ENCODE results near the gene HSPA12A.

Gene HSPA12A

DNA sequence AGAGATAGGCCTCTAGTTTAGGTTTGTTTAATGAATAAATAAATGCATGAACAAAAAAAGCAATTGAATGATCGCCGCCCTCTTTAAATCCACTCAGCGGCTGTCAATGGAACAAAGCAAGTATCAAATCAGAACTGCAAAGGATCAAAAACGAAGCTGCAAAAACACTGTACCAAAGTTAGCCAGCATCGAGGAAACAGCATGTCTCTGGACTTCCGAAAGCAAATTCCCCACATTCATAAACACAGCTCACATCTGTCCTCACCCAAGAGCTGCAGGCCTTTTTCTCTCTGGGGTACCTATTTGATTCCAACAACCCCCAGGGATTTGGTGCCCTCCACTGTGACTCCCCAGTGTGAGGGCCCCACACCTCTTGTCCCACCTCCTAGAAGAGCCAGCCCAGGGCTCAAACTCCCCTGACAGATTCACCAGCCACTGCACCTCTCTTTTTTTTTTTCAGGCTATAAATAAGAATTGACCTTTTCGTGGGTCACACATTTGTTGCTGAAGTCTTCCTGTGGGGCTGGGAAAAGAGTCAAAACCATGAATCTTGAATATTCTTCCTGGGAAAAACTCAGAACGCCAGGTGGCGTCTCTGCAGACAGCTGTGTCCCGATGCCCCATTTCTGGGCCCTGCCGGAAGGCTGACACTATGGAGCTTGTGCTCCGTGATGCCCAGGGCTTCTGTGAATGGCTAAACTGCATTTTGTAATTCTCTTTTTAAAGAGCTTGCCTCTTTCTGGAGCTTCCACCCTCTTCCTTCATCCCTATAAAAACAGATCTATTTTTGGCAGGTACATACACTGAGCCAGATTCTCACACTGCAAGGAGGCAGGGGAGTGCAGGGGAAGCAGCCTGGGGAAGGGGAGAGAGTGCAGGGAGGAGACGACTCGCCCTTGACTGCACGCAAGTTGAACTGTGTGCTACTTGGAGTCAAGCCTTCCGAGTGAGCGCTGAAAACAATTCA is 51.7 kb downstream of the HSPA12A start:
- no peak for DNase-seq
- Mint-ChIP-seq H3K4me3 (no peak overlapping the region), H3K9me3 (no peaks in the 10 kb centered on the region), H3K36me3 (no peaks in the 10 kb centered on the region), H3K27me3 (peaks cover 76% of the 10 kb centered on the region), H3K27ac (no peak overlapping the region), H3K4me1 (no peaks in the 10 kb centered on the region)
- CTCF ChIA-PET = interaction anchor here (1.1 kb wide), 1 partner anchor 98 kb away, joined by 4 read pairs; no protein-coding TSS in a partner anchor

DNA sequence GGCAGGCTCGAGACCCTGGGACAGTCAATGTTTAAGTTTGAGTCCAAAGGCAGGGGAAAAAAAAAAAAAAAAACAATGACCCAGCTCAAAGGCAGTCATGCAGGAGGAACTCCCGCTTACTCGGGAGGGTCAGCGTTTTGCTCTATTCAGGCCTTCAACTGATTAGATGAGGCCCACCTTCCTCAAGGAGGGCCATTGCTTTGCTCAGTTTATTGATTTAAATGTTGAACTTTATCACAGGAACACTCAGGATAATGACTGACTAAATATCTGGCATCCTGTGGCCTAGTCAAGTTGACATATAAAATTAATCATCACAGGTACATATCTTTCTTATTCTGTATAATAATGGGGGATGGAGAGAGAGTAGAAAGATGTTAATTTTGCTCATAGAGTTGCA is 52.6 kb downstream of the HSPA12A start:
- no peak overlapping the region for H3K4me3 Mint-ChIP-seq
- H3K27ac Mint-ChIP-seq = no peak overlapping the region
- CTCF ChIA-PET = interaction anchor here (1.1 kb wide), 1 partner anchor 99 kb away, joined by 4 read pairs; no protein-coding TSS in a partner anchor
- no peaks in the 10 kb centered on the region for H3K9me3 Mint-ChIP-seq
- no peaks in the 10 kb centered on the region for H3K36me3 Mint-ChIP-seq
- H3K4me1 Mint-ChIP-seq = no peaks in the 10 kb centered on the region
- DNase-seq = no peak
- peaks cover 71% of the 10 kb centered on the region for H3K27me3 Mint-ChIP-seq

DNA sequence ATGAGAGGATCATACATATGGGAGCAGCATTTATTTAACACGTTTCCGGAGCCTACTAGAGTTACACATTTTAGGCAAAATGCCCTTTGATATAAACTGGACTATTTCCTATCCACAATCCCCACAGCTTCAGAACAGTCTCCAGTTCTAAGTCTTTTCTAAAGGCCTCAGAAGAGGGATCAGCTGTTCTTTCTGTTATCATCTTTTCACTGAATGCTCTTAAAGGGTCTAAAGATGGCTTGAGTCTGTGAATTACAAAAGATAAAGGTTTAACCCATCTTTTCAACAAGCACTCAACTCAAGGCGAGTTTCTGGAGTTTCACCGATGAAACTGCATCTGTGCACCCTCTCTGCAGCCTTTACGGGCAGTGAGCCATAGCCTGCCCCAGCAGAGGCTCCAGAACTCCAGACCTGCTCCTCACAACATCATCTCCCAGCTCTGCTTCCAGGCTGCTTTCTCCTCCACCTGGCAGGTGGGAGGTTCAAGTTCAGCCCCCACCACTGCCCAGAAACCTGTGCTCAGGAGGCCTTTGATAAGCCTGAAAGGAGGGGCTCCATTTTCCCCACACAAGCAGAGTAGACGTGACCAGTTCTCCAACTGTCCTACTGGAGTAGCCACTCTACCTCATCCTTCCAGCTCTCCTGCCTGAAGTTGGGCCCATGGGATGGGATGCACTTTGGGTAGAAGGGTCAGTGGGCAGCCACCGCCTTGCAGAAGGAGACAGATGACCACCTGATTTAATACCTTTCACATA is 53.4 kb downstream of the HSPA12A start:
- Mint-ChIP-seq H3K27me3 (peaks cover 63% of the 10 kb centered on the region), H3K36me3 (no peaks in the 10 kb centered on the region), H3K4me3 (no peak overlapping the region), H3K9me3 (no peaks in the 10 kb centered on the region), H3K27ac (no peak overlapping the region), H3K4me1 (no peaks in the 10 kb centered on the region)
- DNase-seq = no peak
- CTCF ChIA-PET = no interaction called here

DNA sequence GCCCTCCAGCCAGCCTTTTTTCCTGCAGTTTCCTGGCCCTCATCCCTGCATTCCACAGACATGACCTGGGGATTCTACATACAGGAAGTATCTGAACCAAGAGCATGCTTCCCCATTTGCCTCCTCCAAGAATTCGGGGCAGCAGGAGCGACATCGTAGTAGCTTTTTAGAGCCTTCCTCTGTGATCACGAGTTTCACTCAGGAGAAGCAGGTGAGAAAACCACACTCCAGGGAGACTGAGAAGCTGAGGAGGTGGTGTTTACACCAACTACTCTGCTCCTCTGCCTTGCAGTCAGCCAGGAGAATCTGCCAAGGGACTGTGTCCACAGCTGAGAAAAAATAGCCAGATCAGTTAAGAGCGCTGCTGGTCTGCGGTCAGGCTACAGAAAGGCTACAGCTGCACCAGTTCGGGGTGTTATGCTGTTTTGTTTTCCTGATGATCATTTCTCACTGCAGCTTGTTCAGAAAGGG is 54.1 kb downstream of the HSPA12A start:
- no peak overlapping the region for H3K27ac Mint-ChIP-seq
- no peaks in the 10 kb centered on the region for H3K4me1 Mint-ChIP-seq
- H3K4me3 Mint-ChIP-seq = no peak overlapping the region
- no peak for DNase-seq
- peaks cover 60% of the 10 kb centered on the region for H3K27me3 Mint-ChIP-seq
- no peaks in the 10 kb centered on the region for H3K36me3 Mint-ChIP-seq
- no peaks in the 10 kb centered on the region for H3K9me3 Mint-ChIP-seq
- CTCF ChIA-PET = interaction anchor here (0.7 to 9.2 kb wide), 3 partner anchors 75 to 101 kb away, joined by 3 to 113 read pairs (median 5); no protein-coding TSS in a partner anchor

DNA sequence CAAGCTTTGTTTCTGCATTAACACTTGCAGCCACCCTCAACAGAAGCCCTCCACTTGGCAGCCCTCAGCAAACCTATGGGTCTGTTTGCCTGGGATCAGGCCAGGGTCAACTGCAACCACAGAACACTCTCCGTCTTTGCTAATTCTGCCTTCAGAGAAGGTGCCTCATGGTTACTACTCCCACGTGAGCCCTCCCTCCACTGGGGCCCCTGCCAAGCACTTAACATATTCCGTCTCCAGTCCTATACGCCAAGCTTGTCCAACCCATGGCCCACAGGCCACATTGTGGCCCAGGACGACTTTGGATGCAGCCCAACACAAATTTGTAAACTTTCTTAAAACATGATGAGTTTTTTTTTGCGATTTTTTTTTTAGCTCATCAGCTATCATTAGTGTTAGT is 54.7 kb downstream of the HSPA12A start:
- CTCF ChIA-PET = interaction anchor here (0.7 to 9.2 kb wide), 4 partner anchors 76 to 487 kb away, joined by 3 to 113 read pairs (median 4); no protein-coding TSS in a partner anchor
- Mint-ChIP-seq H3K27ac (no peak overlapping the region), H3K9me3 (no peaks in the 10 kb centered on the region), H3K4me3 (no peak overlapping the region), H3K36me3 (no peaks in the 10 kb centered on the region), H3K27me3 (peaks cover 60% of the 10 kb centered on the region), H3K4me1 (no peaks in the 10 kb centered on the region)
- no peak for DNase-seq

DNA sequence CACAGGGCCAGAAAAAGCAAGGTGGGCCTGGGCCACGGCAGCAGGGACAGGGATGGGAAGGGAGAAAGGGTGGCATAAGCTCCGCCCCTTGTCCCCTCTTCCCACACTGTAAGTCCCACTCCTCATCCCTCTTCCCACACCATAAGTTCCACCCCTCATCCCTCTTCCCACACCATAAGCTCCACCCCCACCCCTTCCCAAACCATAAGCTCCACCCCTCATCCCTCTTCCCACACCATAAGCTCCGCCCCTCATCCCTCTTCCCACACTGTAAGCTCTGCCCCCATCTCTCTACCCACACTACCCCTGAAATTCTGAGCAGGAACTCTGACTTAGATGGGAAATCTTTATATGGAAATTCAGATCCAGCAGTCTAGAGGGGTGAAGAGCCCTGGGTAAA is 55.7 kb downstream of the HSPA12A start:
- H3K4me3 Mint-ChIP-seq = no peak overlapping the region
- no peaks in the 10 kb centered on the region for H3K36me3 Mint-ChIP-seq
- no peak for DNase-seq
- CTCF ChIA-PET = interaction anchor here (1.2 to 9.2 kb wide), 3 partner anchors 79 to 488 kb away, joined by 4 to 113 read pairs (median 5); no protein-coding TSS in a partner anchor
- peaks cover 55% of the 10 kb centered on the region for H3K27me3 Mint-ChIP-seq
- H3K4me1 Mint-ChIP-seq = no peaks in the 10 kb centered on the region
- no peaks in the 10 kb centered on the region for H3K9me3 Mint-ChIP-seq
- no peak overlapping the region for H3K27ac Mint-ChIP-seq

DNA sequence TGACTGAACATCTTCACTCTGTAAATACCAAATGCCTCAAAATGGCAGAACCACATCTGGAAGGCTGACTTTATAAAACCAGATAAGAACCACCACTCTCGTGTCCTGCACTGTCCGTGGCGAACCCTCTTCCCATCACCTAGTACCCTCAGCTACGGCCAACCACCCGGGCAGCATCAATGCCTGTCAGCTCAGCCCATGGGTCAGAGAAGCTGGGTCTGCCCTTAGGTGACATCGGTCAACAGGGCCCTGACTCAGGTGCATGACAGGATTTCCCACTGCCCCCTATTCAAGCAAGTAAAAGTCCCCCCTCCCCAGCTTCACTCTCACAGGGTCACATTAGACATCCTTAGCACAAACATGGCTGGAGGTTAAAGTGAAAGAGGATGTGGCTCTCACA is 56.6 kb downstream of the HSPA12A start:
- Mint-ChIP-seq H3K9me3 (no peaks in the 10 kb centered on the region), H3K27me3 (peaks cover 48% of the 10 kb centered on the region), H3K4me3 (no peak overlapping the region), H3K27ac (no peak overlapping the region), H3K4me1 (no peaks in the 10 kb centered on the region), H3K36me3 (no peaks in the 10 kb centered on the region)
- no peak for DNase-seq
- CTCF ChIA-PET = interaction anchor here (9.2 kb wide), 1 partner anchor 103 kb away, joined by 113 read pairs; no protein-coding TSS in a partner anchor

DNA sequence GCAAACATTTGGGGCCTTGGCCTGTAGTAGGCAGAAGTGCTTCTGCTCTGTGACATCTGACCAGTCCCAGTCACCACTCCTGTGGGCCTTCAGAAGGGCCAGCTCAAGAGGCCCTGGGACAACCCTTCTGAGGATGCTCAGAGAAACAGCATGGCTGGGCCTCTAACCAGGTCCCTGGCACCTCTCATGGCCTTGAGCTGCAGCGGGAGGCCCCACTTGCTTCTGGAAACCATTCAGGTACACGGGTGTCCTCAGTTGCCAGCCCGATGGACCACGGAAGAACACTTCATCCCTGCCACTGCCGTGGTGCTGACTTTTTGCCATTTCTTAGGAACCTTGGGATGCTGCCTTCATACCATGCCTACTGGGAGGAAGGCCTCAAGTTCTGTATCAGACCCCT is 57.6 kb downstream of the HSPA12A start:
- Mint-ChIP-seq H3K27ac (no peak overlapping the region), H3K4me1 (no peaks in the 10 kb centered on the region), H3K27me3 (peaks cover 42% of the 10 kb centered on the region), H3K36me3 (no peaks in the 10 kb centered on the region), H3K4me3 (no peak overlapping the region), H3K9me3 (no peaks in the 10 kb centered on the region)
- no peak for DNase-seq
- CTCF ChIA-PET = interaction anchor here (2.7 to 9.2 kb wide), 2 partner anchors 104 to 490 kb away, joined by 9 to 113 read pairs; no protein-coding TSS in a partner anchor

DNA sequence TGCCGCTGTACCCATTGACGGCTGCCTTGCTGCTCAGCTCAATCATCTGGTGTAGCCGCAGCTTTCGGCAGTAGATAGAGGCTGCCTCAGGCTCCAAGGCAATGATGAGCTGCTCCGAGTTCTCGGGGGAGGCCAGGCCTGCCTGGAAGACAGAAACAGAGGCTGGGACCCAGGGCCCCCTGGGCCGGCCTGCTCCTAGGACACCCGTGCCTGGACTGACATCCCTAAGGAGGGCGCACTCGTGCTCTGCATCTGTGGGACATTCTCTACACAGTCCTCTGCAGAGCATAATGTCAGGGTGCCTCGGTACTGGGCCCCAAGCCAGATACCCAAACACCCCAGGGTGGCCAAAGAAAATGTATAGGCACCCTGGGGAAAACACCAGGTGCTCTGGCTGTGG is 58.5 kb downstream of the HSPA12A start:
- CTCF ChIA-PET = interaction anchor here (1.2 to 9.2 kb wide), 3 partner anchors 105 to 491 kb away, joined by 3 to 113 read pairs (median 9); no protein-coding TSS in a partner anchor
- no peaks in the 10 kb centered on the region for H3K9me3 Mint-ChIP-seq
- no peaks in the 10 kb centered on the region for H3K4me1 Mint-ChIP-seq
- H3K27ac Mint-ChIP-seq = no peak overlapping the region
- no peaks in the 10 kb centered on the region for H3K36me3 Mint-ChIP-seq
- DNase-seq = no peak
- peaks cover 36% of the 10 kb centered on the region for H3K27me3 Mint-ChIP-seq
- H3K4me3 Mint-ChIP-seq = no peak overlapping the region

DNA sequence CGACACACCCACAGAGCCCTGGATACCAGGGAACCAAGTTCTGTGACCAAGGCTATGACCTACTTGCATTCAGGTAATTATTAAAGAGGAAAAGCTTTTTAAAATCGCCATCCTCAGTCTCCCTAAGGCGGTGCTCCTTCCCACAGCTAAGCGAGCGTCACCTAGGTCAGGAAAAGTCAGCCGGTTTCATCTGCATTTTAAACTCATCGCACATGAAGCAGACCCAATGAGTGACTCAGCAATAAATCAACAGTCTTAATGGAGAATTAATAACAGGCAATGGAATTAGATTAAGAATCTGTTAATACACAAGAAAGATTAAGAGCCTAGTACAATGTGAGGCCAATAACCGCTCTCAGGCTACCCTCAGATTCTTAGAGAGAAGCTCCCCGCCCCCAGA is 59.2 kb downstream of the HSPA12A start:
- H3K27me3 Mint-ChIP-seq = peaks cover 30% of the 10 kb centered on the region

DNA sequence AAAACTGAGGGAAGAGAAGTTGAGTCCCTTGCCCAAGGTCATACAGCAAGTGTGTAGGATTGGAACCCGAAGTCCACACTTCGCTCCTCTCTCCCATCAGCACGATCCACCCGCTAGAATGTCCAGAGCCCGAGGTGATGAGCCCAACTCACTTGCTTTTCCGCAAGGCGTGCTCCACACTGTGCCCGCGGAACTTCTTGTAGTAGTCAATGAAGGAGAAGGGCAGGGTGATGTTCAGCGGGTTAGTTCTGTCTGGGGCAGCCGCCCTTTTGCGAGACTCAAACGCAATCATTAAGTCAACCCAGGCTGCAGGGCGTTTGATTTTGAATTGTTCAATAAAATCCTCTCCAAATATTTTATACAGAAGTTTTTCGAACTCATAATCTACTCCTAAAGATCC is 63.0 kb downstream of the HSPA12A start:
- CTCF ChIA-PET = interaction anchor here (9.2 kb wide), 1 partner anchor 110 kb away, joined by 113 read pairs; no protein-coding TSS in a partner anchor
- Mint-ChIP-seq H3K9me3 (no peaks in the 10 kb centered on the region), H3K27ac (no peak overlapping the region), H3K4me1 (no peaks in the 10 kb centered on the region), H3K36me3 (no peaks in the 10 kb centered on the region), H3K27me3 (peaks cover 14% of the 10 kb centered on the region), H3K4me3 (no peak overlapping the region)
- DNase-seq = no peak

More for the DNA sequence above, 59.2 kb downstream of the HSPA12A start:
- H3K4me3 Mint-ChIP-seq = no peak overlapping the region
- CTCF ChIA-PET = interaction anchor here (1.2 to 9.2 kb wide), 7 partner anchors 20 to 492 kb away, joined by 3 to 113 read pairs (median 7); no protein-coding TSS in a partner anchor
- no peaks in the 10 kb centered on the region for H3K9me3 Mint-ChIP-seq
- no peaks in the 10 kb centered on the region for H3K36me3 Mint-ChIP-seq
- no peaks in the 10 kb centered on the region for H3K4me1 Mint-ChIP-seq
- DNase-seq = no peak
- H3K27ac Mint-ChIP-seq = no peak overlapping the region

DNA sequence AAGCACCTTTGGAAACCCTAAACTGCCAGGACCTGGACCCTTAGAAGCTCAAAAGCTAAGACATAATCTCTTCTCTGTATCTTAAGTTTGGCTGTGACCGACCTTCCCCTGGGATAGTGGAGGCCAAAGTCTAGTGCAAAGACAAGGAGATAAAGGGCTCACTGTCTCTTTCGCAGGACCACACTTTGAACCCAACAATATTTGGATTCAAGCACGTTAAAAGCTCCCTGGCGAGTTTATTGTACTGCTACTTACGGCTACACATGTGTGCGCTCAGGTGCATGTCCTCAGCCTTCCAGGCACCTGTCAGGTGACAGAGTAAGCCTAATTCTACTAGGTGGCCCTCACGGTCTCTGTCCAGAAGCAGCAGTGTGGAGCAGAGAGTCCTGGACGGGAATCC is 65.7 kb downstream of the HSPA12A start:
- no peaks in the 10 kb centered on the region for H3K4me1 Mint-ChIP-seq
- no peak overlapping the region for H3K27ac Mint-ChIP-seq
- no peaks in the 10 kb centered on the region for H3K36me3 Mint-ChIP-seq
- CTCF ChIA-PET = no interaction called here
- no peak for DNase-seq
- H3K9me3 Mint-ChIP-seq = no peaks in the 10 kb centered on the region
- H3K4me3 Mint-ChIP-seq = no peak overlapping the region
- peaks cover 20% of the 10 kb centered on the region for H3K27me3 Mint-ChIP-seq

DNA sequence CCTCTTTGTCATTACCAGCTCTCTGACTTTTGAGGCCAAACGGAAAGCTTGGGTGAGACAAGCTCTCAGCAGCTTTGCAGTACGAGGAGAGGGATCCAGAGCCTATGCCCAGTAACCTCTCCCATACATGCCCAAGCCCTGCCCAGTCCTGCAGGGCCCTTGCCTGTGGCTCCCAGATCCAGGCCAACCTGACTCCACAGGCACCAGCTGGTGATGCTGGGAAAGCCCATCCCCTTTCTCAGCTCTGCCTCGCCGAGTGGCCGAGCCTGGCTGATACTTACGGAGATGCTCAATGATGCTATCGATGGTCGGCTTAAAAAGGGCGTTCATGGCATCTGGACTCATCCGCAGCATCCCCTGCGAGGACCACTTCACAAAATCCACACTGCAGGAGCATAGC is 66.2 kb downstream of the HSPA12A start:
- H3K36me3 Mint-ChIP-seq = no peaks in the 10 kb centered on the region
- H3K4me3 Mint-ChIP-seq = no peak overlapping the region
- DNase-seq = no peak
- peaks cover 20% of the 10 kb centered on the region for H3K27me3 Mint-ChIP-seq
- no peaks in the 10 kb centered on the region for H3K4me1 Mint-ChIP-seq
- no peaks in the 10 kb centered on the region for H3K9me3 Mint-ChIP-seq
- CTCF ChIA-PET = no interaction called here
- no peak overlapping the region for H3K27ac Mint-ChIP-seq

DNA sequence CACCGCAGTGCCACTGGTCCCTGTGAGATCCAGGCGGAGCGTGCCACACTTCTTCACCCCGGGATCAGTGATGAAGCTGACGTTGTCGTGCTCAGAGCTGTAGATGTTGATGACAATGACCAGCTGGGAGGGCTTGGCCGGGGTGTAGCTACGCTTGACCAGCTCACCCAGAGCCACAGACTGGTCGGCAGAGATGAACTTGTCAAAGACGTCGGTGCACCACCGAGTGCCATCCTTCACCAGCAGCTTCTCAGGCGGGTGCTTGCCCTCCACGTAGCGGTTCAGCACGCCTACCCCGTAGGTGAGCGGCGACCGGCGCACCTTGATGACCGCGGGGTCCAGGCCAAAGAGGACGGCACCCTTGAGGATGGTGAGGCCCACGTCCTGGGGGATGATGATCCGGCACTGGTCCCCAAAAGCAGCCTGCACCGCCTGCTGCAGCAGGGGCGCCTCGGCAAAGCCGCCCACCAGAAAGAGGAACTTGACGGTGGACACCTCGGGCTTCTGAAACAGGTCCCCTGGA is 67.4 kb downstream of the HSPA12A start:
- no peak for DNase-seq
- peaks cover 31% of the 10 kb centered on the region for H3K27me3 Mint-ChIP-seq
- no peaks in the 10 kb centered on the region for H3K4me1 Mint-ChIP-seq
- no peak overlapping the region for H3K4me3 Mint-ChIP-seq
- H3K9me3 Mint-ChIP-seq = no peaks in the 10 kb centered on the region
- CTCF ChIA-PET = no interaction called here
- no peaks in the 10 kb centered on the region for H3K36me3 Mint-ChIP-seq
- no peak overlapping the region for H3K27ac Mint-ChIP-seq

Measured in activated naive CD4-positive, alpha-beta T cell treated with anti-CD3 and anti-CD28 coated beads, Interleukin-2, amount 10 ng/mL, durations not matched to agents 7 days and 5 days (primary cell).